DOHH2 (cell line): ENCODE results near the gene LHFPL6.

Source experiments
- H3F3A ChIP-seq: fragments of 200-600 bp; sonication (generic), shearing (Covaris generic); 2 replicates; pipeline ENCODE4 v1.6.0; 2016; ENCODE audit warnings: antibody characterized with exemption, mild to moderate bottlenecking; ENCODE audit not compliant: control insufficient read depth, insufficient read depth
- H3K27ac ChIP-seq: fragments of 200-600 bp; sonication (generic); 2 replicates; pipeline ENCODE4 v1.5.1; 2014; ENCODE audit warnings: low read depth, mild to moderate bottlenecking, low read length, moderate library complexity
- H3K27me3 ChIP-seq: fragments of 200-600 bp; sonication (generic); 2 replicates; pipeline ENCODE4 v1.6.1; 2014; ENCODE audit warnings: mild to moderate bottlenecking, low read length, mixed read lengths; ENCODE audit not compliant: control insufficient read depth
- H3K36me3 ChIP-seq: fragments of 200-600 bp; sonication (generic); 2 replicates; pipeline ENCODE4 v1.6.1; 2014; ENCODE audit warnings: mild to moderate bottlenecking, low read length, moderate library complexity, mixed read lengths; ENCODE audit not compliant: control insufficient read depth
- H3K4me1 ChIP-seq: fragments of 200-600 bp; sonication (generic); 2 replicates; pipeline ENCODE4 v1.6.1; 2014; ENCODE audit warnings: mild to moderate bottlenecking, low read length, mixed read lengths; ENCODE audit not compliant: control insufficient read depth
- H3K4me2 ChIP-seq: fragments of 200-600 bp; sonication (generic); 2 replicates; pipeline ENCODE4 v1.6.0; 2014; ENCODE audit warnings: mild to moderate bottlenecking, low read length, moderate library complexity
- H3K4me3 ChIP-seq: fragments of 200-600 bp; sonication (generic); 2 replicates; pipeline ENCODE4 v1.5.1; 2014; ENCODE audit warnings: mild to moderate bottlenecking, low read length, mixed read lengths
- H3K79me2 ChIP-seq: fragments of 200-600 bp; sonication (generic); 2 replicates; pipeline ENCODE4 v1.6.1; 2014; ENCODE audit warnings: mild to moderate bottlenecking, low read length, mixed read lengths; ENCODE audit not compliant: control insufficient read depth
- H3K9me2 ChIP-seq: fragments of 200-600 bp; sonication (generic); replicated peaks from 2 replicates; pipeline ENCODE4 v1.6.1; 2014; ENCODE audit warnings: mild to moderate bottlenecking, low read length, mixed read lengths; ENCODE audit not compliant: control insufficient read depth
- H3K9me3 ChIP-seq: fragments of 200-600 bp; sonication (generic); 2 replicates; pipeline ENCODE4 v1.6.1; 2014; ENCODE audit warnings: antibody characterized with exemption, low read length, mixed read lengths; ENCODE audit not compliant: control insufficient read depth, insufficient read depth
- H4K20me1 ChIP-seq: fragments of 200-600 bp; sonication (generic); 2 replicates; pipeline ENCODE4 v1.6.0; 2014; ENCODE audit warnings: low read depth, mild to moderate bottlenecking, antibody characterized with exemption, low read length, moderate library complexity; ENCODE audit not compliant: control insufficient read depth, insufficient read depth
- EZH2phosphoT487 ChIP-seq: fragments of 200-600 bp; sonication (generic); IDR thresholded peaks from 2 replicates; pipeline ENCODE4 v1.6.1; 2017; ENCODE audit warnings: borderline replicate concordance, mild to moderate bottlenecking, antibody characterized with exemption, low read length, moderate library complexity, mixed read lengths
- TF ChIP-seq, protein P1 (sequence below): fragments of 200-600 bp; sonication (generic); IDR thresholded peaks from one replicate; pipeline ENCODE4 v1.5.1; 2014; ENCODE audit warnings: antibody characterized with exemption, mild to moderate bottlenecking, low read depth, low read length; ENCODE audit not compliant: poor library complexity, severe bottlenecking

Gene LHFPL6

DNA sequence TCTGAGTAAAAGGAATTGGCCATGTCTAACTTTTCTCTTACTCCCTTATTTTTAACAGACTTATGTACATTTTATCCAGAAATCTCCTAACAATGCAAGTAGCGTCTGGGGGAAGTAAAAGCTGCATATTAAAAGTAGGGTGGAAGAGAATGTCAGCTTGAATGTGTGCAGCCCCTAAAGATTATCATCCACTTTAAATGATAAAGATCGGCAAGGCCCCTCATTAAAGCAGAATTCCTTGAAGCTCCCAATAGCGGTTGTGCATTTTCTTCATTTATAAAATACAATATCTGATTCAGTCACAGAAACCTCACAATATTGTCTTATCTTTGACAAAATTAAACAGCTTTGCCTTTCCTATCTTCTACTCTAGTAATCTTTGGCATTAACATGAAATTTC is 184.6 kb downstream of the LHFPL6 start:
- H3F3A ChIP-seq = no peaks in the 10 kb centered on the region
- H3K79me2 ChIP-seq = peaks cover 5% of the 10 kb centered on the region
- no peaks in the 10 kb centered on the region for H3K36me3 ChIP-seq
- H3K27me3 ChIP-seq = no peaks in the 10 kb centered on the region
- TF ChIP-seq EZH2phosphoT487 = no peak
- TF ChIP-seq, protein P1, sequence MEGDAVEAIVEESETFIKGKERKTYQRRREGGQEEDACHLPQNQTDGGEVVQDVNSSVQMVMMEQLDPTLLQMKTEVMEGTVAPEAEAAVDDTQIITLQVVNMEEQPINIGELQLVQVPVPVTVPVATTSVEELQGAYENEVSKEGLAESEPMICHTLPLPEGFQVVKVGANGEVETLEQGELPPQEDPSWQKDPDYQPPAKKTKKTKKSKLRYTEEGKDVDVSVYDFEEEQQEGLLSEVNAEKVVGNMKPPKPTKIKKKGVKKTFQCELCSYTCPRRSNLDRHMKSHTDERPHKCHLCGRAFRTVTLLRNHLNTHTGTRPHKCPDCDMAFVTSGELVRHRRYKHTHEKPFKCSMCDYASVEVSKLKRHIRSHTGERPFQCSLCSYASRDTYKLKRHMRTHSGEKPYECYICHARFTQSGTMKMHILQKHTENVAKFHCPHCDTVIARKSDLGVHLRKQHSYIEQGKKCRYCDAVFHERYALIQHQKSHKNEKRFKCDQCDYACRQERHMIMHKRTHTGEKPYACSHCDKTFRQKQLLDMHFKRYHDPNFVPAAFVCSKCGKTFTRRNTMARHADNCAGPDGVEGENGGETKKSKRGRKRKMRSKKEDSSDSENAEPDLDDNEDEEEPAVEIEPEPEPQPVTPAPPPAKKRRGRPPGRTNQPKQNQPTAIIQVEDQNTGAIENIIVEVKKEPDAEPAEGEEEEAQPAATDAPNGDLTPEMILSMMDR = no peak
- no peaks in the 10 kb centered on the region for H4K20me1 ChIP-seq
- no peaks in the 10 kb centered on the region for H3K9me3 ChIP-seq
- no peaks in the 10 kb centered on the region for H3K9me2 ChIP-seq
- H3K4me2 ChIP-seq = no peak overlapping the region
- H3K4me1 ChIP-seq = peaks cover 13% of the 10 kb centered on the region
- no peak overlapping the region for H3K27ac ChIP-seq
- no peak overlapping the region for H3K4me3 ChIP-seq

DNA sequence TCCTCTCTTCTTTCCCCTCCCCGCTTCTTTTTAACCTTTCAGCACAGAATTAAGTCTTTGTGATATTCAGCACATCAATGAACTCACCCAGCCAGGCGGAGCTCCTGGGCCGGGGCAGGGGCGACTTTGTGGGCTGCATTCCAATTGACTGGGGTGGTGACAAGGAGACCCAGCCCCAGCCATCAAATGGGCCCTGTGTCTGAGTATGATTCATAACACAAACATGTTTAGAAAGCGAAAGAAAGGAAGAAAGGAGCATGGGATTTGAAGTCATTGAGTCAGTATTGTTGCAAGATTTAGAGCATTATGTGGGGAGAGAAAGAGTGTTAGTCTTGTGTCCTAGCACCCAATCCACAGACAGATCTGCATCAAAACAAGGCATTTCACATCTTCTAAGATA is 185.3 kb downstream of the LHFPL6 start:
- no peaks in the 10 kb centered on the region for H3K36me3 ChIP-seq
- no peak overlapping the region for H3K27ac ChIP-seq
- H3F3A ChIP-seq = no peaks in the 10 kb centered on the region
- TF ChIP-seq, protein P1 = no peak
- no peaks in the 10 kb centered on the region for H3K9me3 ChIP-seq
- peaks cover 13% of the 10 kb centered on the region for H3K4me1 ChIP-seq
- H3K27me3 ChIP-seq = no peaks in the 10 kb centered on the region
- H3K9me2 ChIP-seq = no peaks in the 10 kb centered on the region
- H3K4me3 ChIP-seq = no peak overlapping the region
- H3K79me2 ChIP-seq = peaks cover 5% of the 10 kb centered on the region
- H4K20me1 ChIP-seq = no peaks in the 10 kb centered on the region
- H3K4me2 ChIP-seq = no peak overlapping the region

DNA sequence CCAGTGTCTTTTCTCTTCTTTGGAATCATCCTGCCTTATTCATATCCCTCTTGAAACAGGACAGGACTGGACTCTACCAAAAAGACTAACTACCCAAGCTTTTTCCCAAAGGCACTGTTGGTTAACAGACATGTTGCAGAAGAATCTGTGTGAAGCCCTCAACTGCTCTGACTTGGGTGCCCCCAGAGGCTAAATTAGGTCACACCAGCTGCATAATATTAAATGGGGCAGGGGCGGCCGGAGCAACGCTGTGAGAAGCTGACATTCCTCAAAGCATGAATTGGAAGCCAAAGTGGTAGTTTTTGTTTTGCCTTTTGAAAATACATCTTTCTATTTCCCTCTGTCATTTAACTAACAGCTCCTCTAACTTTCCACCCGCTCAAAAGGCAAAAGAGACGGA is 185.9 kb downstream of the LHFPL6 start:
- no peak overlapping the region for H3K27ac ChIP-seq
- no peak overlapping the region for H3K4me3 ChIP-seq
- no peaks in the 10 kb centered on the region for H3K36me3 ChIP-seq
- H4K20me1 ChIP-seq = no peaks in the 10 kb centered on the region
- H3K4me1 ChIP-seq = peaks cover 13% of the 10 kb centered on the region
- no peaks in the 10 kb centered on the region for H3F3A ChIP-seq
- no peaks in the 10 kb centered on the region for H3K27me3 ChIP-seq
- H3K79me2 ChIP-seq = peaks cover 5% of the 10 kb centered on the region
- H3K9me2 ChIP-seq = no peaks in the 10 kb centered on the region
- H3K4me2 ChIP-seq = no peak overlapping the region
- no peaks in the 10 kb centered on the region for H3K9me3 ChIP-seq
- TF ChIP-seq, protein P1 = peak; percentile 32
- TF ChIP-seq EZH2phosphoT487 = no peak
